HepG2 (cell line): ENCODE measurements around the gene PPAN. TPM values are rescaled to one million over a fixed set of nuclear protein-coding genes. Genes with fewer than 3 reads are reported as not detected.
A peak's percentile ranks its signal among the peaks of the same experiment; 100 is the strongest.

Experiments used
- ASH2L ChIP-seq: fragments of 300-600, 200-600 bp; sonication (generic); IDR thresholded peaks from 2 replicates; pipeline ENCODE4 v1.7.0; 2017; ENCODE audit warnings: low read depth, mild to moderate bottlenecking, moderate library complexity, mixed read lengths, low read length; ENCODE audit not compliant: insufficient read length
- CBFB ChIP-seq: sonication (generic); formaldehyde crosslinking; IDR thresholded peaks from 2 replicates; pipeline ENCODE4 v1.4.0; 2020; ENCODE audit warnings: missing genetic modification reagents
- DBP ChIP-seq: sonication (generic); formaldehyde crosslinking; IDR thresholded peaks from 2 replicates; pipeline ENCODE4 v1.4.0; 2020; ENCODE audit warnings: missing genetic modification reagents; ENCODE audit errors: not compliant biosample characterization
- GPN1 ChIP-seq: sonication (generic); formaldehyde crosslinking; IDR thresholded peaks from 2 replicates; pipeline ENCODE4 v1.5.1; 2020; ENCODE audit warnings: missing genetic modification reagents, borderline replicate concordance
- HCFC1 ChIP-seq: fragments of 150-350 bp; IDR thresholded peaks from 2 replicates; pipeline ENCODE4 v1.6.1; 2014; ENCODE audit warnings: low read depth, low read length
- HOXA3 ChIP-seq: sonication (generic); formaldehyde crosslinking; IDR thresholded peaks from 2 replicates; pipeline ENCODE4 v1.5.0; 2020; ENCODE audit warnings: missing genetic modification reagents
- IRX3 ChIP-seq: sonication (generic); formaldehyde crosslinking; IDR thresholded peaks from 2 replicates; pipeline ENCODE4 v1.8.1; 2023; ENCODE audit warnings: mild to moderate bottlenecking, low read depth, missing genetic modification reagents, borderline replicate concordance
- MTA1 ChIP-seq: sonication (generic); formaldehyde crosslinking; IDR thresholded peaks from 2 replicates; pipeline ENCODE4 v1.4.0; 2020; ENCODE audit warnings: missing genetic modification reagents, mild to moderate bottlenecking, borderline replicate concordance
- PCBP2 ChIP-seq: fragments of 200-400 bp; formaldehyde crosslinking; optimal IDR thresholded peaks from 2 replicates; pipeline ENCODE3; 2018; ENCODE audit warnings: low read length, low read depth; ENCODE audit not compliant: poor library complexity, severe bottlenecking
- SMAD1 ChIP-seq: sonication (generic); formaldehyde crosslinking; IDR thresholded peaks from 2 replicates; pipeline ENCODE4 v1.4.0; 2020; ENCODE audit warnings: missing genetic modification reagents, low read depth, mild to moderate bottlenecking, borderline replicate concordance
- ZEB1 ChIP-seq: IDR thresholded peaks from 2 replicates; pipeline ENCODE4 v1.6.1; 2012; ENCODE audit warnings: mild to moderate bottlenecking, low read depth, inconsistent platforms; ENCODE audit not compliant: insufficient replicate concordance
- ZNF362 ChIP-seq: sonication (generic); formaldehyde crosslinking; IDR thresholded peaks from 2 replicates; pipeline ENCODE4 v1.4.0; 2020; ENCODE audit warnings: missing genetic modification reagents, mild to moderate bottlenecking, borderline replicate concordance
- ZNF407 ChIP-seq: sonication (generic); formaldehyde crosslinking; IDR thresholded peaks from one replicate; pipeline ENCODE4 v1.5.1; 2020; ENCODE audit warnings: mild to moderate bottlenecking, missing genetic modification reagents; ENCODE audit errors: not compliant biosample characterization
- ZNF501 ChIP-seq: sonication (generic); formaldehyde crosslinking; IDR thresholded peaks from 2 replicates; pipeline ENCODE4 v1.5.1; 2020; ENCODE audit warnings: mild to moderate bottlenecking, moderate library complexity, missing genetic modification reagents
- ZNF703 ChIP-seq: sonication (generic); formaldehyde crosslinking; IDR thresholded peaks from 2 replicates; pipeline ENCODE4 v1.5.1; 2020; ENCODE audit warnings: missing genetic modification reagents, mild to moderate bottlenecking, moderate library complexity, borderline replicate concordance
- ZNF761 ChIP-seq: sonication (generic); formaldehyde crosslinking; conservative IDR thresholded peaks from 2 replicates; pipeline ENCODE4 v1.4.0; 2020; ENCODE audit warnings: mild to moderate bottlenecking, missing genetic modification reagents
- ZNF790 ChIP-seq: sonication (generic); formaldehyde crosslinking; IDR thresholded peaks from 2 replicates; pipeline ENCODE4 v1.8.0; 2022; ENCODE audit warnings: missing genetic modification reagents, mild to moderate bottlenecking, borderline replicate concordance
- ZNF792 ChIP-seq: IDR thresholded peaks from 2 replicates; pipeline ENCODE4 v1.6.1; 2016
- polyA plus RNA-seq, 8 experiments: library from polyadenylated mRNA; depleted of rRNA in 3 of 8; stranded (reverse) in 7 of 8; unstranded in 1 of 8; fragments of >200 nt; fragmentation: Illumina TruSeq in 4 of 8; extraction: Trizol in 4 of 8; gene quantifications; 2 replicates each; pipeline versions ENCODE4 v1.2.1 to v1.2.3, GENCODE V29; 2011 to 2016; ENCODE audit warnings: low read depth in 4 of 8, missing spikeins in 1 of 8, mixed read lengths in 1 of 8; ENCODE audit not compliant: insufficient read depth in 1 of 8
- total RNA-seq, 5 experiments: library from RNA; depleted of rRNA; stranded (reverse); fragments of >200 nt; fragmentation: Illumina TruSeq; extraction: Trizol; gene quantifications; 2 replicates each; pipeline ENCODE4 v1.2.3, GENCODE V29; 2016; ENCODE audit warnings: low read depth in 1 of 5

PPAN gene
- total and polyA plus RNA-seq, 2 of the 13 experiments (the other 11 are each of a cell fraction or from before 2014, with no cell fraction given), result 36.2 to 41.9 TPM

- TF ChIP-seq ZNF407 (no peak), HOXA3 (CRISPR knock-in tag) (no peak), ASH2L (no peak), GPN1 (no peak), PCBP2 (no peak), ZNF790 (no peak), ZNF792 (no peak), ZNF362 (no peak), ZNF501 (peak; percentile 6; the same call in 1 of the 2 replicates), ZNF703 (no peak), IRX3 (CRISPR knock-in tag) (no peak), ZNF761 (CRISPR knock-in tag) (no peak), ZEB1 (no peak), SMAD1 (no peak), MTA1 (0 out of 2 replicates have a peak, but pooled peaks have one; percentile 27), DBP (no peak), CBFB (no peak), HCFC1 (no peak)
These were observed 7.4 kb downstream of the PPAN start (continued) for GRCh38 chr19:10113592-10113963.
